GM12878 (cell line): ENCODE results near the gene SLC34A3. TPM values are rescaled to one million over a fixed set of nuclear protein-coding genes. Genes with fewer than 3 reads are reported as not detected.

Experiments
- ATAC-seq: fragments of 200-7000 bp; cut with Tn5 transposase; 3 replicates; pipeline ENCODE4 v1.9.1; 2020; ENCODE audit warnings: mild to moderate bottlenecking, moderate library complexity
- BruUV-seq: library from RNA; stranded (reverse); fragments of 400-500 nt; replicated peaks from 2 replicates; lab custom pipeline; 2021; lab: Mats Ljungman, UMichigan
- CTCF ChIA-PET: fragments of 300-600 bp; sonication (Branson Sonifier 250); formaldehyde crosslinking; extraction: SDS; loops from one replicate; lab custom pipeline; 2021; ENCODE audit warnings: inconsistent platforms; lab: Yijun Ruan, JAX
- POLR2A ChIA-PET: fragments of 350-600 bp; formaldehyde crosslinking; extraction: SDS; loops from one replicate; lab custom pipeline; 2021; ENCODE audit warnings: inconsistent platforms; lab: Charles Lee
- RAD21 ChIA-PET: fragments of 300-600 bp; sonication (Branson Sonifier 250); formaldehyde crosslinking; loops from one replicate; lab custom pipeline; 2023; ENCODE audit warnings: antibody characterized with exemption; ENCODE audit not compliant: unreplicated experiment; lab: Charles Lee
- SMC1A ChIA-PET: fragments of 300-600 bp; sonication (Branson Sonifier 250); formaldehyde crosslinking; loops from one replicate; lab custom pipeline; 2023; ENCODE audit not compliant: unreplicated experiment, uncharacterized antibody; lab: Charles Lee
- DNase-seq: peaks from one replicate; pipeline ENCODE4 v3.0.0-alpha.2; 2011; ENCODE audit warnings: low read depth, low spot score
- FAIRE-seq: peaks from 3 replicates; lab custom pipeline; 2011; peaks lifted over from hg19 to GRCh38; lab: Jason Lieb, UNC
- H2AFZ ChIP-seq: 2 replicates; pipeline ENCODE4 v1.6.0; 2011; ENCODE audit warnings: low read depth, low read length, control low read depth; ENCODE audit not compliant: control insufficient read depth
- H3K27ac ChIP-seq: 2 replicates; pipeline ENCODE4 v1.5.1; 2011; ENCODE audit warnings: control low read depth; ENCODE audit not compliant: control insufficient read depth, insufficient read depth
- H3K27me3 ChIP-seq, 2 experiments: replicated peaks in 1 of 2; 2 replicates each; pipeline versions ENCODE4 v1.6.0 to v1.6.1; 2011; ENCODE audit warnings: low read length in 1 of 2; ENCODE audit not compliant: control insufficient read depth in 2 of 2, insufficient read depth in 2 of 2
- H3K36me3 ChIP-seq, 2 experiments: 2 replicates each; pipeline ENCODE4 v1.5.1; 2011; ENCODE audit warnings: low read length in 1 of 2; ENCODE audit not compliant: control insufficient read depth in 2 of 2, insufficient read depth in 2 of 2
- H3K4me1 ChIP-seq: 2 replicates; pipeline ENCODE4 v1.6.1; 2011; ENCODE audit warnings: mild to moderate bottlenecking, low read length, moderate library complexity, mixed read lengths; ENCODE audit not compliant: control insufficient read depth, insufficient read depth
- H3K4me2 ChIP-seq: 2 replicates; pipeline ENCODE4 v1.6.0; 2011; ENCODE audit warnings: control low read depth; ENCODE audit not compliant: control insufficient read depth, insufficient read depth
- H3K4me3 ChIP-seq: fragments of 200-600 bp; sonication (generic); 2 replicates; pipeline ENCODE4 v1.5.1; 2016
- H3K79me2 ChIP-seq: 2 replicates; pipeline ENCODE4 v1.6.0; 2011; ENCODE audit warnings: low read length; ENCODE audit not compliant: control insufficient read depth, insufficient read depth
- H3K9ac ChIP-seq: 2 replicates; pipeline ENCODE4 v1.8.0; 2011; ENCODE audit warnings: low read length, control low read depth, mixed read lengths; ENCODE audit not compliant: control insufficient read depth, insufficient read depth
- H3K9me3 ChIP-seq: replicated peaks from 3 replicates; pipeline ENCODE4 v1.5.1; 2011; ENCODE audit warnings: mild to moderate bottlenecking, low read length; ENCODE audit not compliant: control insufficient read depth, insufficient read depth
- H4K20me1 ChIP-seq: 2 replicates; pipeline ENCODE4 v1.6.0; 2011; ENCODE audit not compliant: control insufficient read depth, insufficient read depth
- ATF3 ChIP-seq: IDR thresholded peaks from 2 replicates; pipeline ENCODE4 v1.6.1; 2011; ENCODE audit warnings: low read depth, mild to moderate bottlenecking, low read length, moderate library complexity, borderline replicate concordance; ENCODE audit errors: extremely low read depth
- CREM ChIP-seq: IDR thresholded peaks from 2 replicates; pipeline ENCODE4 v1.6.1; 2014; ENCODE audit warnings: antibody characterized with exemption, low read depth
- EP300 ChIP-seq, 2 experiments: fragments of 150-350 bp in 1 of 2; IDR thresholded peaks; 2 replicates each; pipeline ENCODE4 v1.6.1; 2011 to 2012; ENCODE audit warnings: low read depth in 2 of 2, low read length in 2 of 2, borderline replicate concordance in 1 of 2, improper control_type of control experiment in 1 of 2, inconsistent platforms in 1 of 2; ENCODE audit not compliant: control insufficient read depth in 1 of 2
- FOXM1 ChIP-seq: IDR thresholded peaks from 2 replicates; pipeline ENCODE4 v1.6.1; 2012; ENCODE audit warnings: low read depth, mild to moderate bottlenecking, inconsistent platforms, low read length, moderate library complexity
- MEF2B ChIP-seq: fragments of 450-650 bp; IDR thresholded peaks from 2 replicates; pipeline ENCODE4 v1.6.1; 2018; ENCODE audit warnings: mild to moderate bottlenecking, moderate library complexity; ENCODE audit not compliant: partially characterized antibody, poor library complexity, severe bottlenecking
- MXI1 ChIP-seq: fragments of 150-350 bp; IDR thresholded peaks from 2 replicates; pipeline ENCODE4 v1.6.1; 2011; ENCODE audit warnings: low read depth, mild to moderate bottlenecking, inconsistent platforms, low read length, improper control_type of control experiment
- MYC ChIP-seq: IDR thresholded peaks from 2 replicates; pipeline ENCODE4 v1.6.1; 2011; ENCODE audit warnings: mild to moderate bottlenecking, low read length, moderate library complexity, inconsistent platforms; ENCODE audit not compliant: insufficient read depth, insufficient replicate concordance, insufficient read length, severe bottlenecking
- NFXL1 ChIP-seq: fragments of 450-650 bp; IDR thresholded peaks from 2 replicates; pipeline ENCODE4 v1.6.1; 2017; ENCODE audit warnings: antibody characterized with exemption, mild to moderate bottlenecking, borderline replicate concordance
- NR2F1 ChIP-seq: fragments of 450-650 bp; conservative IDR thresholded peaks from 2 replicates; pipeline ENCODE4 v1.6.1; 2017; ENCODE audit warnings: mild to moderate bottlenecking
- RAD21 ChIP-seq: IDR thresholded peaks from 2 replicates; pipeline ENCODE4 v1.6.1; 2011; ENCODE audit warnings: mild to moderate bottlenecking, low read depth, low read length, moderate library complexity; ENCODE audit not compliant: insufficient read depth
- SPI1 ChIP-seq: IDR thresholded peaks from 2 replicates; pipeline ENCODE4 v1.6.1; 2011; ENCODE audit warnings: low read depth, mild to moderate bottlenecking, low read length, moderate library complexity, borderline replicate concordance; ENCODE audit not compliant: insufficient read depth
- SREBF2 ChIP-seq: IDR thresholded peaks from 2 replicates; pipeline ENCODE4 v1.6.1; 2012; ENCODE audit warnings: mild to moderate bottlenecking, low read length
- TBL1XR1 ChIP-seq: IDR thresholded peaks from 2 replicates; pipeline ENCODE4 v1.6.1; 2012; ENCODE audit warnings: low read depth, low read length, improper control_type of control experiment
- YY1 ChIP-seq: IDR thresholded peaks from 2 replicates; pipeline ENCODE4 v1.6.1; 2011; ENCODE audit warnings: low read depth, mild to moderate bottlenecking, low read length
- ZBTB11 ChIP-seq: fragments of 450-650 bp; formaldehyde crosslinking; IDR thresholded peaks from 2 replicates; pipeline ENCODE4 v1.5.0; 2022; ENCODE audit warnings: mild to moderate bottlenecking, missing genetic modification characterization
- ZNF622 ChIP-seq: fragments of 450-650 bp; IDR thresholded peaks from 2 replicates; pipeline ENCODE4 v1.6.1; 2017; ENCODE audit warnings: mild to moderate bottlenecking, inconsistent platforms
- WGBS: methylation state at CpG from one replicate; pipeline ENCODE4 v1.1.6; 2016; ENCODE audit warnings: low lambda C conversion rate; ENCODE audit not compliant: insufficient replicate concordance, insufficient coverage; ENCODE audit errors: missing lambda C conversion rate; 5-methylcytosine and 5-hydroxymethylcytosine counted together
- in situ Hi-C: fragments of 300-500 bp; cut with MboI; formaldehyde crosslinking; loops from 9 replicates; pipeline ENCODE4 v1.14.3; 2018; ENCODE audit warnings: mixed read lengths
- intact Hi-C: fragments of 100-400 bp; cut with micrococcal nuclease; formaldehyde crosslinking; loops from one replicate; pipeline ENCODE4 v1.14.2; 2022; ENCODE audit not compliant: unreplicated experiment
- polyA plus RNA-seq, 11 experiments: library from polyadenylated mRNA; depleted of rRNA in 4 of 11; unstranded in 6 of 11; stranded (reverse) in 5 of 11; fragments of >200 nt; fragmentation: Nextera tagmentation in 4 of 11; fragmentation: Illumina TruSeq in 1 of 11; extraction: Ambion mirVana in 4 of 11; extraction: Trizol in 1 of 11; gene quantifications; 1 replicate in 1 of 11; 2 replicates in 10 of 11; pipeline versions ENCODE4 v1.2.1 to v1.2.3, GENCODE V29; 2011 to 2016; ENCODE audit warnings: inconsistent platforms in 2 of 11, missing spikeins in 2 of 11, low read depth in 1 of 11
- total RNA-seq, 4 experiments: library from RNA; depleted of rRNA in 3 of 4; stranded (reverse); fragments of >200 nt in 3 of 4; fragmentation: Illumina TruSeq in 1 of 4; extraction: Trizol in 1 of 4; gene quantifications; 2 replicates each; pipeline versions ENCODE4 v1.2.1 to v1.2.3, GENCODE V29; 2013 to 2021
- TF ChIP-seq, protein P1 (sequence below): fragments of 450-650 bp; IDR thresholded peaks from 2 replicates; pipeline ENCODE4 v1.6.1; 2016; ENCODE audit warnings: mild to moderate bottlenecking

SLC34A3 gene
- total and polyA plus RNA-seq, 10 of the 15 experiments (the other 5 are each of a cell fraction or from before 2014, with no cell fraction given), result not detected

DNA sequence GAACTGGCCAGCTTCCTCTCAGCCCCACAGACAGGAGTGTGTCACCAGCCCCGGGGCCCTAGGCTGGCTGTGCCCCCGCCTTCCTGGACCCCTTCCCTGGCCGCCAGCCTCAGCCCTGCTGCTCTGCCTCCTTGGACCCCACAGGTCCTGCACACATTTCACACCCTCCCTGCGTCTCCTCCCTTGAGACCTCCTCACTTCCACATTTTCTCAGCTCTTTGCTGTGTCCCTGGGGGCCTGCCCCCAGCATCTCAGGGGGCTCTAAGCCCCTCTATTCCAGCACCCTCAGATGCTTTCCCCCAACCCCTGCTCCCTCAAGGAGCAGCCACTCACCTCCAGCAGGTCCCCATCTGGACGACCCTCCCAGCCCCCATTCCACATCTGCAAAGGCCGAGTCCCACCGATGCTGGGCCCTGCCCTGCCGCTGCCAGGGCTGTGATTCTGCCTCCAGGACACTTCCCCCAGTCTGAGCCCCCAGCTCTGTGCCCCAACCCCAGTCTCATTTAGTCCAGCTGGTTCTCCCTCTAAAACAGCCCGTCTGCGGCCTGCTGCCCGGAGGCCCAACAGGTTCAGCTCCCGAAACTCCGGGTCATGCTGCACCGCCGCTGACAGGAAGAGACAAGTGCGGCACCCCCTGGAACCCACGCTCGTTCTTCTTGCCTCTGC is 4.2 kb downstream of the SLC34A3 start:
- H3K9ac ChIP-seq, result no peak overlapping the region
- peaks cover 26% of the 10 kb centered on the region for H3K4me1 ChIP-seq
- ATAC-seq, result no peak
- no peak overlapping the region for H3K27ac ChIP-seq
- in situ Hi-C loops, result no loop called here
- H3K9me3 ChIP-seq, result no peaks in the 10 kb centered on the region
- H4K20me1 ChIP-seq, result no peaks in the 10 kb centered on the region
- no peak overlapping the region for H2AFZ ChIP-seq
- CTCF ChIA-PET, result interaction anchor here (0.9 to 1.3 kb wide), 5 partner anchors 12 to 206 kb away, joined by 3 to 8 read pairs (median 3); partner anchors contain the start of gene SSNA1
- SMC1A ChIA-PET, result interaction anchor here (0.7 to 1.2 kb wide), 3 partner anchors 84 to 116 kb away, joined by 3 to 4 read pairs (median 3); no protein-coding TSS in a partner anchor
- POLR2A ChIA-PET, result interaction anchor here (0.6 to 2.0 kb wide), 6 partner anchors 10 to 119 kb away, joined by 3 to 15 read pairs (median 4); partner anchors contain the start of genes CYSRT1 and TPRN
- no TSS peak for BruUV-seq
- H3K79me2 ChIP-seq, result peaks cover 4% of the 10 kb centered on the region
- RAD21 ChIA-PET, result interaction anchor here (0.7 to 4.6 kb wide), 5 partner anchors 21 to 116 kb away, joined by 3 to 20 read pairs (median 4); partner anchors contain the start of genes ANAPC2 and SSNA1
- no peak for FAIRE-seq
- intact Hi-C loops, result loop anchor here (5.0 kb wide), 1 partner anchor 448 kb away; no protein-coding TSS in a partner anchor
- H3K4me2 ChIP-seq, result no peak overlapping the region
- H3K27me3 ChIP-seq, result no peaks in the 10 kb centered on the region
- WGBS, result 37% methylated on average over 18 of the region's 18 CpGs
- no peak for DNase-seq
- no peaks in the 10 kb centered on the region for H3K36me3 ChIP-seq
- H3K4me3 ChIP-seq, result no peak overlapping the region
- TF ChIP-seq, protein P1, sequence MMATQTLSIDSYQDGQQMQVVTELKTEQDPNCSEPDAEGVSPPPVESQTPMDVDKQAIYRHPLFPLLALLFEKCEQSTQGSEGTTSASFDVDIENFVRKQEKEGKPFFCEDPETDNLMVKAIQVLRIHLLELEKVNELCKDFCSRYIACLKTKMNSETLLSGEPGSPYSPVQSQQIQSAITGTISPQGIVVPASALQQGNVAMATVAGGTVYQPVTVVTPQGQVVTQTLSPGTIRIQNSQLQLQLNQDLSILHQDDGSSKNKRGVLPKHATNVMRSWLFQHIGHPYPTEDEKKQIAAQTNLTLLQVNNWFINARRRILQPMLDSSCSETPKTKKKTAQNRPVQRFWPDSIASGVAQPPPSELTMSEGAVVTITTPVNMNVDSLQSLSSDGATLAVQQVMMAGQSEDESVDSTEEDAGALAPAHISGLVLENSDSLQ, result no peak
- peak; percentile 39; the same call in 1 of the 2 replicates for TF ChIP-seq NR2F1
- no peak for TF ChIP-seq ZNF622
- no peak for TF ChIP-seq CREM
- TF ChIP-seq NFXL1, result no peak
- peak; percentile 60; the same call in 1 of the 2 replicates for TF ChIP-seq SPI1
- TF ChIP-seq MEF2B, result peak; percentile 89
- no peak for TF ChIP-seq YY1
- TF ChIP-seq FOXM1, result no peak
- TF ChIP-seq ZBTB11 (CRISPR knock-in tag), result no peak
- no peak for TF ChIP-seq RAD21
- TF ChIP-seq ATF3, result no peak
- TF ChIP-seq TBL1XR1, result no peak
- TF ChIP-seq EP300 (IDR thresholded peaks at IDR 0.05; ENCODE audit: borderline replicate concordance in 1 of 2, control insufficient read depth in 1 of 2, low read depth in 2 of 2, low read length in 2 of 2), result no peak
- TF ChIP-seq MYC, result no peak
- no peak for TF ChIP-seq MXI1
- TF ChIP-seq SREBF2, result no peak
